WI38 (cell line): ENCODE data around the gene GMEB2.
"Not testable (repeated sequence)": the region's sequence is repeated elsewhere in the genome, so short reads cannot be mapped to it uniquely, and the experiment has no call there.

ENCODE experiments used
- H3K4me3 ChIP-seq: 2 replicates; pipeline ENCODE4 v1.5.1; 2011; ENCODE audit warnings: low read depth, mild to moderate bottlenecking, control low read depth, low read length
- CTCF ChIP-seq: IDR thresholded peaks from 2 replicates; pipeline ENCODE4 v1.5.1; 2012; ENCODE audit warnings: low read depth, mild to moderate bottlenecking, control low read depth, low read length

Gene GMEB2

GRCh38 chr20:63656451-63656850 is 29.6 kb upstream of the GMEB2 start:
- no peak for TF ChIP-seq CTCF
- H3K4me3 ChIP-seq, result no peak overlapping the region

- no peak for TF ChIP-seq CTCF
- no peak overlapping the region for H3K4me3 ChIP-seq
Observed at GRCh38 chr20:63655249-63655648, 28.3 kb upstream of the GMEB2 start.

- no peak overlapping the region for H3K4me3 ChIP-seq
- no peak for TF ChIP-seq CTCF
Observed at GRCh38 chr20:63653974-63654668, 27.2 kb upstream of the GMEB2 start.

GRCh38 chr20:63653041-63653973 is 26.4 kb upstream of the GMEB2 start, which contains the start of gene STMN3:
Gene STMN3, minus strand, starts transcription at chr20:63653424. Its CDS starts 79 bp downstream, at chr20:63653345.
- peak within 1 kb of the TSS; percentile 47 for H3K4me3 ChIP-seq
- TF ChIP-seq CTCF, result no peak

- no peak for TF ChIP-seq CTCF
- H3K4me3 ChIP-seq, result peak overlapping the region; percentile 47
Observed at GRCh38 chr20:63652192-63652980, 25.5 kb upstream of the GMEB2 start.

GRCh38 chr20:63651942-63652191 is 25.0 kb upstream of the GMEB2 start:
- no peak for TF ChIP-seq CTCF
- peak overlapping the region; percentile 47 for H3K4me3 ChIP-seq

- not testable (repeated sequence) for H3K4me3 ChIP-seq
Observed at GRCh38 chr20:63650486-63650885, 23.6 kb upstream of the GMEB2 start.
